Effector memory CD8-positive, alpha-beta T cell (primary cell): ENCODE results near the gene ABHD4.
A peak's percentile ranks its signal among the peaks of the same experiment; 100 is the strongest.
"Not testable (repeated sequence)": the region's sequence is repeated elsewhere in the genome, so short reads cannot be mapped to it uniquely, and the experiment has no call there.

Experiments
- ATAC-seq: fragments of 150-1000 bp; cut with Tn5 transposase; replicated peaks from 2 replicates; pipeline ENCODE4 v1.10.0; 2021; ENCODE audit warnings: mild to moderate bottlenecking, moderate library complexity
- DNase-seq, 3 experiments: peaks; one replicate each; pipeline ENCODE4 v3.0.0; 2021
- H3K27ac Mint-ChIP-seq, 2 donors: one replicate each; pipeline ENCODE4 v1.8.0; 2022; ENCODE audit warnings: mild to moderate bottlenecking in 2 of 2, mixed read lengths in 2 of 2, moderate library complexity in 2 of 2
- H3K27me3 Mint-ChIP-seq, 2 donors: one replicate each; pipeline ENCODE4 v1.8.0; 2022; ENCODE audit warnings: mixed read lengths in 2 of 2
- H3K36me3 Mint-ChIP-seq: one replicate; pipeline ENCODE4 v1.8.0; 2022; ENCODE audit warnings: mild to moderate bottlenecking, moderate library complexity, mixed read lengths; ENCODE audit not compliant: insufficient read depth
- H3K4me1 Mint-ChIP-seq, 2 donors: one replicate each; pipeline ENCODE4 v1.8.0; 2022; ENCODE audit warnings: low read depth in 2 of 2, mixed read lengths in 2 of 2
- H3K4me3 Mint-ChIP-seq, 2 donors: one replicate each; pipeline ENCODE4 v1.8.0; 2022; ENCODE audit warnings: mild to moderate bottlenecking in 2 of 2, mixed read lengths in 2 of 2, moderate library complexity in 2 of 2
- H3K9me3 Mint-ChIP-seq, 2 donors: one replicate each; pipeline ENCODE4 v1.8.0; 2022; ENCODE audit warnings: mixed read lengths in 2 of 2

The ABHD4 gene

DNA sequence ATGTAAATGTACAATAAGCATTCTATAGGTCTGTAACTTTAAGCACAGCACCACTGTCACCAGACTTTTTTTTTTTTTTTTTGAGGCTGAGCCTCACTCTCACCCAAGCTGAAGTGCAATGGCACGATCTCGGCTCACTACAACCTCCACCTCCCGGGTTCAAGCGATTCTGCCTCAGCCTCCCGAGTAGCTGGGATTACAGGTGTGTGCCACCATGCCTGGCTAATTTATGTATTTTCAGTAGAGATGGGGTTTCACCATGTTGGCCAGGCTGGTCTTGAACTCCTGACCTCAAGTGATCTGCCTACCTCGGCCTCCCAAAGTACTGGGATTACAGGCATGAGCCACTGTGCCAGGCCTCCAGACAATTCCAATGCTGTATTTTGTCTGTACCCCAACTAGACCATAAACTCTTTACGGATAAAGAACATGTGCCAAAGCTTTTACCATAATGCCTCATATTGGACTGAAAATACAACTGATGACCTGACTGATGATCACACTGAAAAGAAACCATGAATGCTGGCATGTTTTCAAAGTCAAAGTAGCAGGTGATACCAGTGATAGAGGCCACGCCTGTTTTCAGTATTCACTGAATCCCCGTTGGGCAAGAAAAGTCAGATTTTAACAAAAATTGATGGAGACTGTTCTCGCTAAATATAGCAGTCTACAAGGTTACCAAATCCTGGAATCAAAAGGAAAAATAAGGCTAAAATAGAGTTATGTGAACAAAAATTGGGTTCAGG lies 10.2 kb upstream of the ABHD4 start:
- Mint-ChIP-seq H3K36me3 (peaks cover 24% of the 10 kb centered on the region), H3K27ac (peak overlapping the region; percentile 99 to 100), H3K4me3 (peak overlapping the region; percentile 85 to 93), H3K4me1 (peaks cover 46 to 53% of the 10 kb centered on the region in 2 donors)
- H3K9me3 Mint-ChIP-seq, H3K27me3 Mint-ChIP-seq, ATAC-seq, DNase-seq: not testable (repeated sequence)

DNA sequence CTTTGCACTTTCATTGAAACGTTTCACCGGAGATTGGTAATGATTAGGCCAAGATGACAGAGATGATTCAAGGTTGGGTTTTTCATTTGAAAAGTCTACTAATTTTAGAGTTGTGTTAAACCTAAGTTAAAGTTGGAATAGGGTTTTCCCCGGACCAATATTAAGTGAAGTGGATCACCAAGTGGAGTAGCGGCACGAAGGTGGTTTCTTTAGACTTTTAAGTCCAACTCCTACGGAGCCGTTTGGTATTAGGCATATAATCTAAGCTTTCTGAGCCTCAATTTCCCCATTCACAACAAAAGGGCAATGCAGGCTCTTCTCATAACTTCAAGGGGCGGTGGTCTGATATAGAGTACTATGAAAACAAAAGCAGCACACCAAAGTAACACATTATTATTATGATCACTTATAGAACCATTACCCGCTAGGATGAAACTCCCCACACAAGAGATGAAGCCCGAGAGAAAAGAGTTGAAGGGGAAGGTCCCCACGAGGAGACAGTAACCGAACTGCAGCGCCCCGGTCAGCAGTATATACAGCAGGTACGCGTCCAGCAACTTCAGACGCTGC lies 9.5 kb upstream of the ABHD4 start:
- peaks cover 39 to 46% of the 10 kb centered on the region in 2 donors for H3K4me1 Mint-ChIP-seq
- no peaks in the 10 kb centered on the region for H3K9me3 Mint-ChIP-seq
- H3K4me3 Mint-ChIP-seq, result peak overlapping the region; percentile 85 to 93
- DNase-seq (no peak), ATAC-seq (no peak)
- no peaks in the 10 kb centered on the region for H3K27me3 Mint-ChIP-seq
- peaks cover 23% of the 10 kb centered on the region for H3K36me3 Mint-ChIP-seq
- peak overlapping the region; percentile 99 to 100 for H3K27ac Mint-ChIP-seq

DNA sequence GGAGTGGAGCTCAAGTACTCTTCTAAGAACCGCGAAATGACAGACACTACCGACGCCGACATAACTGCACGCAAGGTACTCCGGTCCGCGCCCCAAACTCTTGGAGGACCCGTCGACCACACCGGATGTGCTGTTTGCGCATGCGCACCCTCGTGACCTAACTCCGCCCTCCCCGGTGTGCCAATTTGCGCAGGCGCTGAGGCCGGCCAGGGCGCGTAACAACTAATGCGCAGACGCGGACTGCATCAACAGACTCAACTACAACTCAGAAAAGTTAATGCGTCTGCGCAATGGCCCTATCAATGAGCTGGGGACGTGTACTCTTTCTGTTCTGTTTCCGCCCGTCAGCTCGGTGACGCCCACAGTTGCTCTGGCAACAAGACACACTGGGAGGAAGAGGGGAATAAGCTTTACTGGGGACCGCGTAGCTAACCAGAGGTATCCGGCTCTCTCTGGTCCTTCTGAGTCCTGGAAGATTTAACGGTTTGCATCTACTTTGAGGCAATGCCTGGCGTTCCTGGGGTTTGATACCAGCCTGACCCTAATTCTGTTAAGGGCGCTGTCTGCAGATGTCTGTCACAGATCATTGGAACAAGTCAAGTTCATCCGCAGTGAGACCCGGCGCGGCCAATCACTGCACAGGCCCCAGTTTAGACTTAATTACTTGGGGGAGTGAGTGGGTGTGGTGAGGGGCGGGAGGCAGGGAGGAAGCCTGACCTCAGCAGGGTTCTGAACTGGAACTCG lies 8.8 kb upstream of the ABHD4 start, which contains the start of gene DAD1:
DAD1 (minus strand) TSS at position 129 of the 744 bp plus-strand sequence; CDS start at position 62, 67 bp downstream.
- no peaks in the 10 kb centered on the region for H3K9me3 Mint-ChIP-seq
- ATAC-seq (peak; percentile 92), DNase-seq (peak; percentile 99 to 100 (median 100))
- H3K27ac Mint-ChIP-seq, result peak within 1 kb of the TSS; percentile 99 to 100
- peaks cover 34 to 39% of the 10 kb centered on the region in 2 donors for H3K4me1 Mint-ChIP-seq
- peaks cover 23% of the 10 kb centered on the region for H3K36me3 Mint-ChIP-seq
- no peaks in the 10 kb centered on the region for H3K27me3 Mint-ChIP-seq
- peak within 1 kb of the TSS; percentile 85 to 93 for H3K4me3 Mint-ChIP-seq

DNA sequence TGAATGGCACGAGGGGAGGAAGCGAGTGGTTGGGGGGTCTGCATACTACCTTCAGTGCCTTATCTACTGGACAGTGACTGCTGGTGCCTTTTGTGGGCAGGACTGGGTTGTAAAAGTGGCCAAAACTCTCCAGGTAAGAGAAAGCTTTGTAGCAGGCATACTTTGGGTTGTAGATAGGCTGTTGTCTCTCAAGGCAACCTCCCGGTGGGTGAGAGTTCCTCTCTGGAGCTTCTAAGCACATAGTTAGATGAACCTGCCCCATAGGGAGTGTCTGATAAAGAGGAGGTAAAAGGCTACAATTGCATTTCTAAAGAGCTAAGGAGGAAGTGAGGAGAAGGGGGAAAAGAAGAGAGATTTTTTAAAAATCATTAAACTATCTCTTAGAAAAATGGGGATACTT lies 4.9 kb upstream of the ABHD4 start:
- Mint-ChIP-seq H3K27me3 (no peaks in the 10 kb centered on the region), H3K36me3 (peaks cover 16% of the 10 kb centered on the region), H3K4me3 (no peak overlapping the region), H3K9me3 (no peaks in the 10 kb centered on the region), H3K4me1 (peaks cover 11 to 14% of the 10 kb centered on the region in 2 donors), H3K27ac (no peak overlapping the region)
- DNase-seq (no peak), ATAC-seq (no peak)

DNA sequence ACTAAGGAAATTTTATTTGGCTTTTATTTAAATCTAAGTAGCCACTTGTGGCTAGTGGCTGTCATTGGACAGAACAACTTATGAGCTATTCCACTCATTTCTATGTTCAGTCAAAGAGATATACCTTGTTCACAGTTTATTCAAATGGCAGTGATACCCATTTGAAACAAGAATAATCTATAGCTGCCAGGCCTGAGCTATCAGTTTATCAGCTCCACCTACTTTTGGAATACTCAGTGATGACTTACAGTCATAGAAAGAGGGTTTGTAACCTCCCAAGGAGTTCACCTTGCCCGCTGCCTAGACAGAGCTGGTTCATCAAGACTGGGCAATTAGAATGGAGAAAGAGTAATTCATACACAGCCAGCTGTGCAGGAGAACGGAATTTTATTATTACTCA lies 4.5 kb upstream of the ABHD4 start:
- no peak for DNase-seq
- Mint-ChIP-seq H3K27ac (no peak overlapping the region), H3K9me3 (no peaks in the 10 kb centered on the region), H3K27me3 (no peaks in the 10 kb centered on the region), H3K4me1 (peaks cover 13 to 15% of the 10 kb centered on the region in 2 donors), H3K36me3 (peaks cover 12% of the 10 kb centered on the region), H3K4me3 (no peak overlapping the region)
- ATAC-seq, result no peak

DNA sequence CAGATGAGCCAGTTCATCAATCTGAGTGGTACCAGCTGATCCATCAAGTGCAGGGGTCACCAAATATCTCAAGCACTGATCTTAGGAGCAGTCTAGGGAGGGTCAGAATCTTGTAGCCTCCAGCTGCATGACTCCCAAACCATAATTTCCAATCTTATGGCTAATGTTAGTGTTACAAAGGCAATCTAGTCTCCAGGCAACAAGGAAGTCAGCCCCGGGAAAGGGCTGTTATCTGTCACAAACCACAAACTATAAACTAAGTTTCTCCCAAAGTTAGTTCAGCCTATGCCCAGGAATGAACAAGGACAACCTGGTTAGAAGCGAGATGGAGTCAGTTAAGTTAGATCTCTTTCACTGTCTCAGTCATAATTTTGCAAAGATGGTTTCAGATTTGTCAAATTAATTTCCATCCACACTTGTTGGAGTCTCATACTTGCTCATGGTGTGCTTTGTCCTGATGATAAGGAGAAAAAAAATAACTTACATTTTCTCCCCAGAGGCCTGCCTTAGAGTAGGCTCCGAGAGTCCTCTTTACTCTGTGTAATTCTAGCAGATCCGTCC lies 3.9 kb upstream of the ABHD4 start:
- ATAC-seq (no peak), DNase-seq (no peak)
- H3K36me3 Mint-ChIP-seq, result peaks cover 6% of the 10 kb centered on the region
- no peak overlapping the region for H3K4me3 Mint-ChIP-seq
- no peak overlapping the region for H3K27ac Mint-ChIP-seq
- H3K4me1 Mint-ChIP-seq, result peaks cover 14 to 22% of the 10 kb centered on the region in 2 donors
- no peaks in the 10 kb centered on the region for H3K27me3 Mint-ChIP-seq
- no peaks in the 10 kb centered on the region for H3K9me3 Mint-ChIP-seq

DNA sequence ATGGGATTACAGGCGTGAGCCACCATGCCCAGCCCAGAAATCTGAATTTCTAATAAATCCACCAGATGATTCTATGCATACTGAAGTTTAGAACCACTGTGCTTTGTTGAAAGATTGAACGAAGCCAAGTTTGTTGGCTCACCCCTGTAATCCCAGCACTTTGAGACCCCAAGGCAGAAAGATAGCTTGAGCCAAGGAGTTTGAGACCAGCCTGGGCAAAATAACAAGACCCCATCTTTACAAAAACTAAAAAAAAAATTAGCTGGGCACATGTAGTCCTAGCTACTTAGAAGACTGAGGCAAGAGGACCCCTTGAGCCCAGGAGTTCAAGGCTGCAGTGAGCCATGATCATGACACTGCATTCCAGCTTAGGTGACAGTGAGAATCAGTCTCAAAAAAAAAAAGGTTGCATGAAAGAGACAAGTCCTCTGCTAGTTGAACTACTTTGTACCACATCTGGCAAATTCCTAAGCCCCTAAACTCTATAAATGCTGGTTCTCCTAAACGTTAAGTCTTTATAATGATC lies 1.7 kb upstream of the ABHD4 start:
- Mint-ChIP-seq H3K9me3 (no peaks in the 10 kb centered on the region), H3K4me3 (no peak overlapping the region), H3K27me3 (no peaks in the 10 kb centered on the region), H3K36me3 (no peaks in the 10 kb centered on the region), H3K27ac (no peak overlapping the region), H3K4me1 (peaks cover 12 to 26% of the 10 kb centered on the region in 2 donors)
- ATAC-seq (no peak), DNase-seq (no peak)

DNA sequence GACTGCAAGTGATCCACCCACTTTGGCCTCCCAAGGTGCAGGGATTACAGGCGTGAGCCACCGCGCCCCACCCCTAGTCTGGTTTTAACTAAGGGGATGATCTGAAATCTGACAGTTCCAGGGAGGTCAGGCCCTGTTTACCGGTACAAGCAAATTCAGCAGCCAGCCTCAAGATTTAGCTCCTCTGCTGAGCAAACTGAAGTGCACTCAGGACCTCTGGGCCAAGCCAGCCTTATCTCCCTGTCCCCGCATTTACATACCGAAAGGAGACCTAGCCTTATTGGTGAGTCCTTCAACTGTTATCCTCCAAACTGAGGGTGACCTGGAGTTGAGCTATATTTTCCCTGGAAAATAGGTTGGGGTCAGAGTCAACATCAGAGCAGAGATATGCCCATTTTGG lies 835 bp upstream of the ABHD4 start:
- no peak for ATAC-seq
- Mint-ChIP-seq H3K27me3 (no peaks in the 10 kb centered on the region), H3K9me3 (no peaks in the 10 kb centered on the region), H3K27ac (peak overlapping the region; percentile 90 to 96), H3K4me3 (peak overlapping the region; percentile 94 to 99), H3K36me3 (no peaks in the 10 kb centered on the region), H3K4me1 (peaks cover 17 to 32% of the 10 kb centered on the region in 2 donors)
- no peak for DNase-seq

DNA sequence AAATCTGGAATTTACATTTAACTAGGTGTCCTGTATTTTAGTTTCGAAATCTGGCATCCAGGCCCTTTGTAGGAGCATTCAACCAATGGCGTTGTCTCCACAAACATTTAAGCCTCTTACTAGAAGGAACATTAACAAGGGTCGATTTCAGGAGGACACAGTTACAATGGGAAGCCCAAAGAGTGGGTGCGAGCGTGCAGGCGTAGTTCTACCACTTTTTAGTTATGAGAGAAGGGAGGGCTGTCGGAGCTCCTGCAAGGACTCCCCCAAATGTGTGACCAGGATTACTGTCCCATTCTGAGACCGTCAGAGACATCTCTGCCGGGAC lies 365 bp upstream of the ABHD4 start:
- H3K9me3 Mint-ChIP-seq, result no peaks in the 10 kb centered on the region
- H3K27me3 Mint-ChIP-seq, result no peaks in the 10 kb centered on the region
- no peak for DNase-seq
- no peaks in the 10 kb centered on the region for H3K36me3 Mint-ChIP-seq
- H3K4me1 Mint-ChIP-seq, result peaks cover 18 to 37% of the 10 kb centered on the region in 2 donors
- H3K27ac Mint-ChIP-seq, result peak overlapping the region; percentile 90 to 96
- H3K4me3 Mint-ChIP-seq, result peak overlapping the region; percentile 94 to 99
- ATAC-seq, result no peak

DNA sequence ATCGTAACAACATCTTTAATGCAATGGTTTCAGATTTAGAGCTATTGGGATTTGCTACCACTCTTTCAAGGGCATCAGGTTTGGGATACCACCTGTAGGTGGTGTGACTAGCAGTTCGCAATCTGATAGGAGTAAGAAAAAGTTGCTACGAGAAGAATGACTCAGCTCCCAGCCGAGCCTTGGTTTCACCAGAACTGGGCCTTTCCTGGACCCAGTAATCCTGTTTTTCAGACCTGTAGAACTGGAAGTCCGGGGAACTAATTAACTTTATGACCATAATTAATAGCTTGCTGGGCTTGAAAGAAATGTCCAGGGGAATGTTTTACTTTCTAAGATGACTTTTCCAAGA lies 770 bp downstream of the ABHD4 start:
- Mint-ChIP-seq H3K36me3 (peaks cover 7% of the 10 kb centered on the region), H3K4me3 (peak overlapping the region; percentile 94 to 99), H3K27ac (peak overlapping the region; percentile 90 to 96), H3K27me3 (no peaks in the 10 kb centered on the region), H3K9me3 (no peaks in the 10 kb centered on the region), H3K4me1 (peaks cover 18 to 37% of the 10 kb centered on the region in 2 donors)
- DNase-seq, result peak in 1 of 3 experiments; percentile 10
- peak; percentile 52 for ATAC-seq

DNA sequence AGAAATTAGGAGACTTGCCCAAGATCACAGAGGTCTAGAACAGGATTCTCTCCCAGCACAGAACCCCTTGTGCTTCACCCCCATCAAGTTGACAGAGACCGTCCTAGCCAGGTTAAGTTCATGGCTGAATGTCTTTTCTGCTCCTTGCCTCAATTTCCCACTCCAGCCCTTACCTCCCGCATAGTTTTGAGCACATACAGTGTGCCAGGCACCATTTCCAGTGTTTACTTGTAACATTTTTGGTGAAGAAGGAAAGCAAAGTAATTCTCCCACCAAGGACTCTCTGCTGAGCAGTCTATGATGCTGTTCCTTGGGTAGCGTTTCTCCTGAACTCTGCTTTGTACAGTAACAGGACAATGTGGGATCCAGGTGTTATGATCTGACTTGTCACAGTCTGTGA lies 1.2 kb downstream of the ABHD4 start:
- Mint-ChIP-seq H3K4me1 (peaks cover 18 to 37% of the 10 kb centered on the region in 2 donors), H3K36me3 (peaks cover 11% of the 10 kb centered on the region), H3K9me3 (no peaks in the 10 kb centered on the region), H3K4me3 (peak overlapping the region; percentile 94 to 99), H3K27ac (peak overlapping the region; percentile 90 to 96), H3K27me3 (no peaks in the 10 kb centered on the region)
- DNase-seq, result no peak
- no peak for ATAC-seq

DNA sequence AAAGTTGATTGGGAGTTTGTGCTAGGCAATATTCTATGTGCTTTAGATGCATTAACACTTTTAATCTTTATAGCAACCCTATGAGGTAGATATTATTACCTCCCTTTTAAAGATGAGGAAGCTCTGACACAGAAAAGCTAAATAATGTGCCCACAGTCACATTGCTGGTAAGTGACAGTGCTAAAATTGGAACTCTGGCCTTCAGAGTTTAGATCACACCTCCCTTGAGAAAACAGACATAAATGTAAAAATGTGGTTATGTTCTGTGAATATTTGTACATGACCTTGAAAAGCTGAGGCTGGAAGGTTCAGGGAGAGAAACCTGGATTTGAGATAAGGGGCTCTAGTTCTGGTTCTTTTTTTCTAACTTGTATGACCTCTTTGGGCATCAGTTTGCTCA lies 1.9 kb downstream of the ABHD4 start:
- Mint-ChIP-seq H3K9me3 (no peaks in the 10 kb centered on the region), H3K27ac (no peak overlapping the region), H3K27me3 (no peaks in the 10 kb centered on the region), H3K36me3 (peaks cover 15% of the 10 kb centered on the region), H3K4me1 (peaks cover 18 to 37% of the 10 kb centered on the region in 2 donors), H3K4me3 (no peak overlapping the region)
- no peak for DNase-seq
- no peak for ATAC-seq

DNA sequence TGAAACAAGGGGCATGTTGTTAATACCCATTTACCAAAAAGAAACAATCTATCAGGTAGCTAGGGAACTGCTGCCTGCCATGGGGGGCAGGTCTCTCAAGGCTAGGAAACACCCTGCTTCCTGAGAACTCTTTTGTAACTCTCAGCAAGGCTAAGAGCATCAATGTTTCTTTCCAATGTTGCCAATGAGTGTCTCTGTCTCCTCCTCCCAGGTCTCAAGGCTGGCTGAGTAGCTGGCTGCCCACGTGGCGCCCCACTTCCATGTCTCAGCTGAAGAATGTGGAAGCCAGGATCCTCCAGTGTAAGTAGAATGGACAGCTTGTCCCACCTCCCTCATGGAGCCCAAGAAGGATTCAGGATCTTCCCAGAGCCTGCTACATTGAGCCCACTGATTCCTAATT lies 3.4 kb downstream of the ABHD4 start:
- ATAC-seq (no peak), DNase-seq (no peak)
- Mint-ChIP-seq H3K4me1 (peaks cover 18 to 37% of the 10 kb centered on the region in 2 donors), H3K36me3 (peaks cover 21% of the 10 kb centered on the region), H3K4me3 (no peak overlapping the region), H3K27ac (no peak overlapping the region), H3K27me3 (no peaks in the 10 kb centered on the region), H3K9me3 (no peaks in the 10 kb centered on the region)
